H9 (cell line): Measurements from ENCODE around the gene PLB1. TPM values are rescaled to one million over a fixed set of nuclear protein-coding genes. Genes with fewer than 3 reads are reported as not detected.

ENCODE experiments used
- DNase-seq: peaks from one replicate; pipeline ENCODE4 v3.0.0-alpha.2; 2017
- H2AFZ ChIP-seq: one replicate; pipeline ENCODE4 v1.6.1; 2013; ENCODE audit warnings: mild to moderate bottlenecking, low read length, control low read depth, moderate library complexity
- H2AK5ac ChIP-seq: 2 replicates; pipeline ENCODE4 v1.6.1; 2013; ENCODE audit warnings: low read length, control low read depth, mixed read lengths; ENCODE audit not compliant: insufficient read length
- H2BK120ac ChIP-seq: one replicate; pipeline ENCODE4 v1.6.1; 2013; ENCODE audit warnings: low read depth, mild to moderate bottlenecking, low read length, control low read depth, inconsistent platforms; ENCODE audit not compliant: poor library complexity, severe bottlenecking
- H2BK12ac ChIP-seq: 2 replicates; pipeline ENCODE4 v1.6.1; 2013; ENCODE audit warnings: low read length, control low read depth, mixed read lengths, low read depth; ENCODE audit not compliant: insufficient read length
- H2BK15ac ChIP-seq: 2 replicates; pipeline ENCODE4 v1.6.1; 2013; ENCODE audit warnings: low read depth, low read length, control low read depth
- H2BK20ac ChIP-seq: one replicate; pipeline ENCODE4 v1.6.1; 2013; ENCODE audit warnings: low read depth, mild to moderate bottlenecking, low read length, control low read depth, inconsistent platforms; ENCODE audit not compliant: poor library complexity, severe bottlenecking
- H2BK5ac ChIP-seq: 2 replicates; pipeline ENCODE4 v1.6.1; 2013; ENCODE audit warnings: low read length, control low read depth, mixed read lengths; ENCODE audit not compliant: insufficient read length
- H3K14ac ChIP-seq: 2 replicates; pipeline ENCODE4 v1.6.1; 2013; ENCODE audit warnings: low read length, control low read depth; ENCODE audit not compliant: insufficient read depth
- H3K18ac ChIP-seq: 2 replicates; pipeline ENCODE4 v1.6.1; 2013; ENCODE audit warnings: low read depth, mild to moderate bottlenecking, mixed read lengths, low read length, control low read depth; ENCODE audit not compliant: insufficient read length
- H3K23ac ChIP-seq: 2 replicates; pipeline ENCODE4 v1.6.1; 2013; ENCODE audit warnings: low read length, control low read depth, mixed read lengths, low read depth; ENCODE audit not compliant: insufficient read length
- H3K23me2 ChIP-seq: 2 replicates; pipeline ENCODE4 v1.6.1; 2013; ENCODE audit warnings: low read depth, mild to moderate bottlenecking, mixed read lengths, low read length, control low read depth; ENCODE audit not compliant: insufficient read length, poor library complexity, severe bottlenecking
- H3K27ac ChIP-seq: 2 replicates; pipeline ENCODE4 v1.5.1; 2013; ENCODE audit warnings: low read length, control low read depth, mixed read lengths, low read depth; ENCODE audit not compliant: insufficient read length
- H3K27me3 ChIP-seq: 2 replicates; pipeline ENCODE4 v1.6.1; 2013; ENCODE audit warnings: low read length, control low read depth, inconsistent platforms; ENCODE audit not compliant: insufficient read depth
- H3K4ac ChIP-seq: 2 replicates; pipeline ENCODE4 v1.6.1; 2013; ENCODE audit warnings: low read depth, mild to moderate bottlenecking, control low read depth, inconsistent platforms, low read length, moderate library complexity
- H3K4me1 ChIP-seq: 2 replicates; pipeline ENCODE4 v1.6.1; 2013; ENCODE audit warnings: low read length, control low read depth, inconsistent platforms; ENCODE audit not compliant: insufficient read depth
- H3K4me2 ChIP-seq: 2 replicates; pipeline ENCODE4 v1.6.1; 2013; ENCODE audit warnings: low read length, control low read depth, mixed read lengths; ENCODE audit not compliant: insufficient read length, insufficient read depth
- H3K56ac ChIP-seq: 2 replicates; pipeline ENCODE4 v1.6.1; 2013; ENCODE audit warnings: low read depth, mild to moderate bottlenecking, mixed read lengths, low read length, control low read depth; ENCODE audit not compliant: insufficient read length
- H3K79me1 ChIP-seq: 2 replicates; pipeline ENCODE4 v1.6.1; 2013; ENCODE audit warnings: low read depth, mild to moderate bottlenecking, moderate library complexity, low read length, control low read depth, inconsistent platforms; ENCODE audit not compliant: insufficient read depth, poor library complexity, severe bottlenecking
- H3K79me2 ChIP-seq: 2 replicates; pipeline ENCODE4 v1.6.1; 2013; ENCODE audit warnings: low read length, control low read depth, inconsistent platforms; ENCODE audit not compliant: insufficient read depth
- H3K9ac ChIP-seq: 2 replicates; pipeline ENCODE4 v1.6.1; 2013; ENCODE audit warnings: low read length, control low read depth, mixed read lengths; ENCODE audit not compliant: insufficient read length; ENCODE audit errors: extremely low read depth
- H3K9me3 ChIP-seq: one replicate; pipeline ENCODE4 v1.6.1; 2013; ENCODE audit warnings: low read depth, low read length, inconsistent platforms; ENCODE audit not compliant: control insufficient read depth
- H3T11ph ChIP-seq: one replicate; pipeline ENCODE4 v1.6.1; 2013; ENCODE audit warnings: mild to moderate bottlenecking, low read length, control low read depth, inconsistent platforms
- H4K20me1 ChIP-seq: one replicate; pipeline ENCODE4 v1.6.1; 2013; ENCODE audit not compliant: control insufficient read depth, insufficient read length, insufficient read depth
- H4K5ac ChIP-seq: 2 replicates; pipeline ENCODE4 v1.6.1; 2013; ENCODE audit warnings: low read depth, mild to moderate bottlenecking, mixed read lengths, low read length, control low read depth; ENCODE audit not compliant: insufficient read length
- H4K8ac ChIP-seq: replicated peaks from 2 replicates; pipeline ENCODE4 v1.6.1; 2013; ENCODE audit warnings: low read length, control low read depth, mixed read lengths, low read depth; ENCODE audit not compliant: insufficient read length
- H4K91ac ChIP-seq: 2 replicates; pipeline ENCODE4 v1.6.1; 2013; ENCODE audit warnings: low read depth, mild to moderate bottlenecking, moderate library complexity, mixed read lengths, low read length, control low read depth; ENCODE audit not compliant: insufficient read length
- H3K27ac Mint-ChIP-seq, 3 experiments: 2 replicates in 2 of 3; 3 replicates in 1 of 3; pipeline ENCODE4 v1.8.0; 2020 to 2021; ENCODE audit warnings: mixed read lengths in 3 of 3, mild to moderate bottlenecking in 1 of 3, moderate library complexity in 1 of 3
- H3K27me3 Mint-ChIP-seq: 2 replicates; pipeline ENCODE4 v1.8.0; 2021; ENCODE audit warnings: low read depth, mild to moderate bottlenecking, moderate library complexity, mixed read lengths
- H3K36me3 Mint-ChIP-seq, 3 experiments: 2 replicates in 2 of 3; 3 replicates in 1 of 3; pipeline ENCODE4 v1.8.0; 2020 to 2021; ENCODE audit warnings: low read depth in 3 of 3, mixed read lengths in 3 of 3; ENCODE audit not compliant: insufficient read depth in 1 of 3
- H3K4me1 Mint-ChIP-seq, 2 experiments: 2 replicates each; pipeline ENCODE4 v1.8.0; 2020; ENCODE audit warnings: mixed read lengths in 2 of 2
- H3K4me3 Mint-ChIP-seq, 2 experiments: 2 replicates in 1 of 2; 3 replicates in 1 of 2; pipeline ENCODE4 v1.8.0; 2020 to 2021; ENCODE audit warnings: mild to moderate bottlenecking in 2 of 2, mixed read lengths in 2 of 2, moderate library complexity in 1 of 2
- H3K9me3 Mint-ChIP-seq, 2 experiments: 2 replicates in 1 of 2; 3 replicates in 1 of 2; pipeline ENCODE4 v1.8.0; 2020; ENCODE audit warnings: mild to moderate bottlenecking in 2 of 2, mixed read lengths in 2 of 2, moderate library complexity in 1 of 2
- WGBS: extraction: QIAGEN DNeasy Blood & Tissue Kit; methylation state at CpG from one replicate; pipeline ENCODE4 v1.1.7; 2013; ENCODE audit warnings: missing lambda C conversion rate, low lambda C conversion rate, mixed read lengths; ENCODE audit not compliant: insufficient read length; ENCODE audit errors: extremely low coverage; 5-methylcytosine and 5-hydroxymethylcytosine counted together
- total RNA-seq: library from RNA; stranded (reverse); gene quantifications from 2 replicates; pipeline ENCODE4 v1.2.1, GENCODE V29; 2021
- TF ChIP-seq, protein P1 (sequence below): fragments of 200-600 bp; sonication (generic); conservative IDR thresholded peaks from 3 replicates; pipeline ENCODE4 v1.8.0; 2021; ENCODE audit warnings: antibody characterized with exemption, mild to moderate bottlenecking

The PLB1 gene
- total RNA-seq, 1 experiment from 2014 or later, result not detected

GRCh38 chr2:28681158-28681571, 185.3 kb downstream of the PLB1 start:
- no peaks in the 10 kb centered on the region for H3K9me3 ChIP-seq
- H3K4me2 ChIP-seq, result no peak overlapping the region
- no peak overlapping the region for H2AFZ ChIP-seq
- no peak overlapping the region for H2BK15ac ChIP-seq
- H3K27ac ChIP-seq, result no peak overlapping the region
- TF ChIP-seq, protein P1, sequence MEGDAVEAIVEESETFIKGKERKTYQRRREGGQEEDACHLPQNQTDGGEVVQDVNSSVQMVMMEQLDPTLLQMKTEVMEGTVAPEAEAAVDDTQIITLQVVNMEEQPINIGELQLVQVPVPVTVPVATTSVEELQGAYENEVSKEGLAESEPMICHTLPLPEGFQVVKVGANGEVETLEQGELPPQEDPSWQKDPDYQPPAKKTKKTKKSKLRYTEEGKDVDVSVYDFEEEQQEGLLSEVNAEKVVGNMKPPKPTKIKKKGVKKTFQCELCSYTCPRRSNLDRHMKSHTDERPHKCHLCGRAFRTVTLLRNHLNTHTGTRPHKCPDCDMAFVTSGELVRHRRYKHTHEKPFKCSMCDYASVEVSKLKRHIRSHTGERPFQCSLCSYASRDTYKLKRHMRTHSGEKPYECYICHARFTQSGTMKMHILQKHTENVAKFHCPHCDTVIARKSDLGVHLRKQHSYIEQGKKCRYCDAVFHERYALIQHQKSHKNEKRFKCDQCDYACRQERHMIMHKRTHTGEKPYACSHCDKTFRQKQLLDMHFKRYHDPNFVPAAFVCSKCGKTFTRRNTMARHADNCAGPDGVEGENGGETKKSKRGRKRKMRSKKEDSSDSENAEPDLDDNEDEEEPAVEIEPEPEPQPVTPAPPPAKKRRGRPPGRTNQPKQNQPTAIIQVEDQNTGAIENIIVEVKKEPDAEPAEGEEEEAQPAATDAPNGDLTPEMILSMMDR, result no peak
- H2BK12ac ChIP-seq, result no peak overlapping the region
- no peak overlapping the region for H3K14ac ChIP-seq
- H2BK5ac ChIP-seq, result no peak overlapping the region
- no peaks in the 10 kb centered on the region for H3K9me3 Mint-ChIP-seq
- H3K27me3 Mint-ChIP-seq, result no peaks in the 10 kb centered on the region
- no peaks in the 10 kb centered on the region for H3K79me1 ChIP-seq
- no peak overlapping the region for H2BK20ac ChIP-seq
- no peak for DNase-seq
- H3K4ac ChIP-seq, result no peak overlapping the region
- peaks cover 30 to 34% of the 10 kb centered on the region in 2 experiments for H3K4me1 Mint-ChIP-seq
- no peak overlapping the region for H3K9ac ChIP-seq
- H3K36me3 Mint-ChIP-seq, result no peaks in the 10 kb centered on the region
- no peaks in the 10 kb centered on the region for H3K79me2 ChIP-seq
- no peak overlapping the region for H2AK5ac ChIP-seq
- H4K20me1 ChIP-seq, result no peaks in the 10 kb centered on the region
- no peak overlapping the region for H3K18ac ChIP-seq
- no peak overlapping the region for H4K8ac ChIP-seq
- H3K23me2 ChIP-seq, result no peaks in the 10 kb centered on the region
- no peak overlapping the region for H3T11ph ChIP-seq
- no peaks in the 10 kb centered on the region for H3K27me3 ChIP-seq
- H3K27ac Mint-ChIP-seq, result peak overlapping the region in 2 of 3 experiments; percentile 44 to 87; a peak in 3 of 7 replicates
- no peak overlapping the region for H3K56ac ChIP-seq
- H3K23ac ChIP-seq, result no peak overlapping the region
- H4K91ac ChIP-seq, result no peak overlapping the region
- H3K4me1 ChIP-seq, result peaks cover 3% of the 10 kb centered on the region; the same call in 1 of the 2 replicates
- H4K5ac ChIP-seq, result no peak overlapping the region
- no CpG with 5 or more reads among the region's 4 CpGs for whole genome bisulfite sequencing
- H2BK120ac ChIP-seq, result no peak overlapping the region
- H3K4me3 Mint-ChIP-seq, result no peak overlapping the region
